Suppressor macrophage (primary cell): ENCODE results near the gene PRR15.

Source experiments
- DNase-seq, 4 experiments: peaks; one replicate each; pipeline ENCODE4 v3.0.0-alpha.2; 2020 to 2022

PRR15 gene

DNA sequence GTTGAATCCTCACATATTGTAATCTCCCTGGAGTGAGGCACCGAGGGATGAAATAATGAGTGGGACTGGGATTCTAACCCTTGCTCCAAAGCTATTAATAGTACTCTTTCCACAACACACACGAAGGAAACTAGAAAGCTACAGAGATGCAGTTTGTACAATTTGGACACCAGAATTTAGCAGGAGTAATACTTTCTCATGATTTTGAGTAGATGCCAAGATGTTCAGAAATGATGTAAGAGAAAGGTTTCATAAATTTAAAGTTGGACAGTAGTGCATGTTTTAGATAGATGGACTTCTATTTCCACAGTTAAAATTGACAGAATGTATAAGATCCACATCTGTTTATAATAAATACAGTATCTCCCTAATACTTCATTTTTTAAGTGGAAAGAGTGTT lies 46.5 kb downstream of the PRR15 start:
- no peak for DNase-seq

DNA sequence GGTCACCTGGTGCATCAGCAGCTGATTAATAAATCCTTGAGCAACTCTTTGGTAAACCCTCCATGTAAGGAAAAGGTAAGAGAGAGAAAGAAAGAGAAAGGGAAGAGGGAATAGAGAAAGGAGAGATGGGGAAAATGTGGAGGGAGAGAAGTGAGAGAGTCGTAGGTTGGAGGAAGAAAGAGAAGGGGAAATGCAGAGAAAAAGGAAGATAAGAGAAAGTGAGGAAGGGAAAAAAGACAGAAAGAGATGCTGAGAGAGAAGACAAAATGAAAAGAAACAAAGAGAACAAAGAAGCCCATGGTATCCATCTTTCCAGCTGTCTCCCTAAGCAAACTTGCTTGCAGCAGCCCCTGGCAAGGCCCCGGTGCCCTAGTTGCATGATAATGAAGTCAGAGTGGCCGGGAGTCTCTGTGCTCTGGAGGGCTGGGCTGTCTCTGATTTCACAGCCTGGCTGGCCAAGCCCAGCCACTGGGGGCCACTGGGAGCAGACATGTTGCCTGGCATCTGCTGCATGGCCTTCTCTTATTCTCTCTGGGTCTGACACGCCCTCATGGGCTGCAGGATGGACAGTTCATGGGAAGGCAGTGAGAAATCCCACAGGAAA lies 48.4 kb downstream of the PRR15 start:
- no peak for DNase-seq

DNA sequence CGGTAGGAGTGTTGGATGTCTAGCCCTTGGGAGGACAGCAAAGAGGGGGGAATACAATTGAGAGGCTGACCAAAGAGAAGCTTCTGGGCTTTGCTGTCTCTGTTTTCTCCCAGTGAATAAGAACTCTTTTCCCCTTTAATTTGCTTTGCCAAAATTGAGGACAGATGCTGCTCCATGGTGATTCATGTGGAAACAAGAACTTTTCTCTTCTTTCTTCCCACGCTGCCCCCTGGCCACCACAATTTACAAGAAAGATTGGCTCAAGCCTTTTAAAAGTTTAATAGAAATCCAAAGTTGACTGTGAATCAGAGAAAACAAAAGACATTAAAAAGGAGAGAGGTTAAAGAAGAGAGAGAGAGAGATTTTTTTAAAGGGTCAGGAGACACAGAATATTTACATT lies 49.0 kb downstream of the PRR15 start:
- no peak for DNase-seq

DNA sequence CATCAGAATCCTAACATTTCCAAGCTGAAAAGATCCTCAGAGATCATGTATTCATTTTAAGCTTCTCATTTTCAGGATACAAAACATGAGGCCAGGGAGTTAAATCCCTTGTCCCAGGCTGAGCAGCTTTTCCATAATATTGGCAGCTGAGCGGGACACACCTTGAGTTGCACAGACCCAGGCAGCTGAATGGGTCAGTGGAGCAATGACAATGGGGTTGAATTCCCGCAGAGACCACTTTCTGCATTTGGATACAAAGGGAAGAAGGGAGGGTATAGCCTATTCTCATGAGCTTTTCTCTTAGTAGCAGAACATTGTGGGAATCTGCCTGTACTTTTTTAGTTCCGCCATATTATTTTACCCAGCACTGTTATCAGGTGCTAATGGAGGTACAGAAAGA lies 49.5 kb downstream of the PRR15 start:
- DNase-seq: no peak

- no peak for DNase-seq
Measured at GRCh38 chr7:29614229-29614628, 50.6 kb downstream of the PRR15 start.
